Upper lobe of left lung (tissue), 4 donors: ENCODE measurements around the gene TMED4.

Experiments
- CTCF ChIP-seq, 6 experiments: fragments of 450-650 bp in 4 of 6; fragments of 200-600 bp in 2 of 6; sonication (generic) in 2 of 6; IDR thresholded peaks; one replicate each; pipeline ENCODE4 v1.5.1; 2016 to 2019; ENCODE audit warnings: antibody characterized with exemption in 6 of 6
- EP300 ChIP-seq, 4 donors: sonication (generic); formaldehyde crosslinking; IDR thresholded peaks; one replicate each; pipeline ENCODE4 v1.5.1; 2017; ENCODE audit warnings: antibody characterized with exemption in 4 of 4, control low read depth in 2 of 4
- POLR2A ChIP-seq, 4 donors: fragments of 450-650 bp; IDR thresholded peaks; one replicate each; pipeline ENCODE4 v1.5.1; 2016 to 2017; ENCODE audit warnings: antibody characterized with exemption in 4 of 4, mild to moderate bottlenecking in 2 of 4
- POLR2AphosphoS5 ChIP-seq, 2 donors: sonication (generic); formaldehyde crosslinking; IDR thresholded peaks; one replicate each; pipeline ENCODE4 v1.5.1; 2017; ENCODE audit warnings: antibody characterized with exemption in 2 of 2

- TF ChIP-seq POLR2A (IDR thresholded peaks at IDR 0.05) (no peak), CTCF (IDR thresholded peaks at IDR 0.05) (no peak), POLR2AphosphoS5 (IDR thresholded peaks at IDR 0.05) (no peak), EP300 (IDR thresholded peaks at IDR 0.05) (no peak)
These were observed 17.2 kb upstream of the TMED4 start for GRCh38 chr7:44599222-44599621.
